ENCODE data around the gene C2CD4B.

Gene C2CD4B

GRCh38 chr15:62147551-62147950 is 17.5 kb downstream of the C2CD4B start:
- DNase-seq (ENCODE audit: low read depth in 2 of 2), result no peak

GRCh38 chr15:62147149-62147548 is 17.9 kb downstream of the C2CD4B start:
- DNase-seq (ENCODE audit: low read depth in 2 of 2), result no peak

- no peak for DNase-seq (ENCODE audit: low read depth in 2 of 2)
These were observed 19.9 kb downstream of the C2CD4B start for GRCh38 chr15:62145015-62145735.

GRCh38 chr15:62142736-62143135 is 22.3 kb downstream of the C2CD4B start:
- DNase-seq (ENCODE audit: low read depth in 2 of 2), result no peak

GRCh38 chr15:62141643-62142588 is 23.2 kb downstream of the C2CD4B start:
- no peak for DNase-seq (ENCODE audit: low read depth in 2 of 2)

- no peak for DNase-seq (ENCODE audit: low read depth in 2 of 2)
These were observed 23.9 kb downstream of the C2CD4B start for GRCh38 chr15:62141200-62141599.

- DNase-seq (ENCODE audit: low read depth in 2 of 2), result no peak
These were observed 27.0 kb downstream of the C2CD4B start for GRCh38 chr15:62138124-62138523.

- DNase-seq (ENCODE audit: low read depth in 2 of 2), result no peak
These were observed 27.9 kb downstream of the C2CD4B start for GRCh38 chr15:62136911-62137865.

- no peak for DNase-seq (ENCODE audit: low read depth in 2 of 2)
These were observed 29.5 kb downstream of the C2CD4B start for GRCh38 chr15:62135532-62136134.

- DNase-seq (ENCODE audit: low read depth in 2 of 2), result no peak
These were observed 31.9 kb downstream of the C2CD4B start for GRCh38 chr15:62133141-62133540.

- DNase-seq (ENCODE audit: low read depth in 2 of 2), result no peak
These were observed 36.2 kb downstream of the C2CD4B start for GRCh38 chr15:62128916-62129315.

GRCh38 chr15:62126364-62126763 is 38.7 kb downstream of the C2CD4B start:
- DNase-seq (ENCODE audit: low read depth in 2 of 2), result no peak

GRCh38 chr15:62125773-62126172 is 39.3 kb downstream of the C2CD4B start:
- DNase-seq (ENCODE audit: low read depth in 2 of 2), result no peak

- no peak for DNase-seq (ENCODE audit: low read depth in 2 of 2)
These were observed 40.1 kb downstream of the C2CD4B start for GRCh38 chr15:62124973-62125303.

GRCh38 chr15:62124176-62124972 is 40.7 kb downstream of the C2CD4B start:
- DNase-seq (ENCODE audit: low read depth in 2 of 2), result no peak

GRCh38 chr15:62122249-62122648 is 42.8 kb downstream of the C2CD4B start:
- DNase-seq (ENCODE audit: low read depth in 2 of 2), result no peak

GRCh38 chr15:62121273-62122015 is 43.6 kb downstream of the C2CD4B start:
- no peak for DNase-seq (ENCODE audit: low read depth in 2 of 2)

- no peak for DNase-seq (ENCODE audit: low read depth in 2 of 2)
These were observed 44.3 kb downstream of the C2CD4B start for GRCh38 chr15:62120776-62121175.

- DNase-seq (ENCODE audit: low read depth in 2 of 2), result no peak
These were observed 45.2 kb downstream of the C2CD4B start for GRCh38 chr15:62119874-62120273.

All from activated CD8-positive, alpha-beta memory T cell treated with anti-CD3 and anti-CD28 coated beads for 4 hours (primary cell).